SK-N-SH treated with all-trans-retinoic acid at 6 μM for 48 hours (cell line): ENCODE data around the gene YES1.

ENCODE experiments used
- ATAC-seq: fragments of 200-7000 bp; cut with Tn5 transposase; 3 replicates; pipeline ENCODE4 v1.9.1; 2020; ENCODE audit warnings: mild to moderate bottlenecking, moderate library complexity
- ARNTL ChIP-seq: fragments of 450-650 bp; formaldehyde crosslinking; IDR thresholded peaks from 2 replicates; pipeline ENCODE4 v1.5.0; 2020; ENCODE audit warnings: low read depth, mild to moderate bottlenecking, moderate library complexity, borderline replicate concordance
- BACH2 ChIP-seq: fragments of 250-450 bp; sonication (Bioruptor Pico); IDR thresholded peaks from 2 replicates; pipeline ENCODE4 v1.9.0; 2021; ENCODE audit warnings: mild to moderate bottlenecking, borderline replicate concordance
- CREB5 ChIP-seq: fragments of 250-450 bp; sonication (Bioruptor Pico); IDR thresholded peaks from 2 replicates; pipeline ENCODE4 v1.5.1; 2020; ENCODE audit warnings: low read depth, mild to moderate bottlenecking, moderate library complexity
- CSDC2 ChIP-seq: fragments of 250-450 bp; sonication (Bioruptor Pico); IDR thresholded peaks from 2 replicates; pipeline ENCODE4 v1.5.0; 2020; ENCODE audit warnings: mild to moderate bottlenecking, moderate library complexity
- ESRRG ChIP-seq: fragments of 250-450 bp; sonication (Bioruptor Pico); IDR thresholded peaks from 2 replicates; pipeline ENCODE4 v1.6.1; 2021; ENCODE audit warnings: mild to moderate bottlenecking
- GLIS3 ChIP-seq: fragments of 250-450 bp; sonication (Bioruptor Pico); IDR thresholded peaks from 2 replicates; pipeline ENCODE4 v1.5.0; 2020; ENCODE audit warnings: mild to moderate bottlenecking, moderate library complexity
- ISL1 ChIP-seq: fragments of 250-450 bp; sonication (Bioruptor Pico); IDR thresholded peaks from 2 replicates; pipeline ENCODE4 v2.1.2; 2022; ENCODE audit warnings: mild to moderate bottlenecking, moderate library complexity
- OSR1 ChIP-seq: fragments of 250-450 bp; sonication (Bioruptor Pico); IDR thresholded peaks from 2 replicates; pipeline ENCODE4 v1.8.0; 2022; ENCODE audit warnings: moderate library complexity, mild to moderate bottlenecking, inconsistent platforms
- PATZ1 ChIP-seq: fragments of 250-450 bp; sonication (Bioruptor Pico); IDR thresholded peaks from 2 replicates; pipeline ENCODE4 v1.8.0; 2020; ENCODE audit warnings: mild to moderate bottlenecking, moderate library complexity, borderline replicate concordance
- PPARA ChIP-seq: fragments of 250-450 bp; sonication (Bioruptor Pico); IDR thresholded peaks from 2 replicates; pipeline ENCODE4 v1.5.0; 2020; ENCODE audit warnings: mild to moderate bottlenecking, borderline replicate concordance
- SNAI2 ChIP-seq: fragments of 250-450 bp; sonication (Bioruptor Pico); IDR thresholded peaks from 2 replicates; pipeline ENCODE4 v1.5.0; 2020; ENCODE audit warnings: mild to moderate bottlenecking, moderate library complexity
- TOX ChIP-seq: fragments of 250-450 bp; sonication (Bioruptor Pico); IDR thresholded peaks from 2 replicates; pipeline ENCODE4 v1.8.0; 2021; ENCODE audit warnings: mild to moderate bottlenecking, moderate library complexity, borderline replicate concordance
- TSHZ2 ChIP-seq: fragments of 250-450 bp; sonication (Bioruptor Pico); IDR thresholded peaks from 2 replicates; pipeline ENCODE4 v1.5.0; 2020; ENCODE audit warnings: mild to moderate bottlenecking, moderate library complexity
- ZC3H10 ChIP-seq: fragments of 250-450 bp; sonication (Bioruptor Pico); IDR thresholded peaks from 2 replicates; pipeline ENCODE4 v1.5.1; 2021; ENCODE audit warnings: mild to moderate bottlenecking, moderate library complexity
- ZFP3 ChIP-seq: fragments of 250-450 bp; sonication (Bioruptor Pico); IDR thresholded peaks from 2 replicates; pipeline ENCODE4 v1.5.0; 2020; ENCODE audit warnings: mild to moderate bottlenecking, moderate library complexity
- ZFP30 ChIP-seq: fragments of 450-650 bp; formaldehyde crosslinking; IDR thresholded peaks from 2 replicates; pipeline ENCODE4 v1.5.0; 2022; ENCODE audit warnings: mild to moderate bottlenecking, moderate library complexity
- ZNF565 ChIP-seq: fragments of 450-650 bp; formaldehyde crosslinking; conservative IDR thresholded peaks from 2 replicates; pipeline ENCODE4 v1.5.0; 2020; ENCODE audit warnings: low read depth, mild to moderate bottlenecking, moderate library complexity
- ZNF70 ChIP-seq: fragments of 450-650 bp; formaldehyde crosslinking; IDR thresholded peaks from 2 replicates; pipeline ENCODE4 v1.5.0; 2020; ENCODE audit warnings: mild to moderate bottlenecking, moderate library complexity
- ZNF8 ChIP-seq: fragments of 450-650 bp; formaldehyde crosslinking; IDR thresholded peaks from 2 replicates; pipeline ENCODE4 v1.5.0; 2020; ENCODE audit warnings: mild to moderate bottlenecking, moderate library complexity

The YES1 gene

GRCh38 chr18:679516-679915 is 132.5 kb downstream of the YES1 start:
- TF ChIP-seq BACH2 (CRISPR knock-in tag) = no peak
- no peak for TF ChIP-seq OSR1 (CRISPR knock-in tag)
- TF ChIP-seq CREB5 (CRISPR knock-in tag) = no peak
- TF ChIP-seq CSDC2 = no peak
- no peak for TF ChIP-seq PPARA (CRISPR knock-in tag)
- no peak for TF ChIP-seq ESRRG (CRISPR knock-in tag)
- no peak for TF ChIP-seq ZNF565 (CRISPR knock-in tag)
- TF ChIP-seq ZFP30 = no peak
- ATAC-seq = no peak

- ATAC-seq = no peak
- TF ChIP-seq ZFP30 (no peak), ARNTL (CRISPR knock-in tag) (no peak), BACH2 (CRISPR knock-in tag) (no peak), PATZ1 (no peak), ZNF565 (CRISPR knock-in tag) (no peak), ZNF8 (CRISPR knock-in tag) (no peak), ISL1 (CRISPR knock-in tag) (no peak), TOX (no peak)
- TF ChIP-seq, all 23 proteins: peak for 0
Observed at GRCh38 chr18:678482-679182, 133.4 kb downstream of the YES1 start.

GRCh38 chr18:677951-678381 is 134.1 kb downstream of the YES1 start:
- ATAC-seq = no peak
- TF ChIP-seq TSHZ2 (CRISPR knock-in tag) = no peak
- no peak for TF ChIP-seq PATZ1
- TF ChIP-seq ISL1 (CRISPR knock-in tag) = no peak
- TF ChIP-seq ZNF565 (CRISPR knock-in tag) = no peak
- TF ChIP-seq SNAI2 (CRISPR knock-in tag) = no peak
- TF ChIP-seq, all 23 proteins: peak for 0

GRCh38 chr18:677145-677544 is 134.9 kb downstream of the YES1 start:
- no peak for TF ChIP-seq ZFP30
- TF ChIP-seq ZNF8 (CRISPR knock-in tag) = no peak
- TF ChIP-seq ZNF70 (CRISPR knock-in tag) = no peak
- TF ChIP-seq TOX = no peak
- TF ChIP-seq PPARA (CRISPR knock-in tag) = no peak
- TF ChIP-seq ZNF565 (CRISPR knock-in tag) = no peak
- no peak for ATAC-seq

GRCh38 chr18:676736-677135 is 135.3 kb downstream of the YES1 start:
- ATAC-seq = no peak
- no peak for TF ChIP-seq ZC3H10
- no peak for TF ChIP-seq GLIS3 (CRISPR knock-in tag)
- TF ChIP-seq ESRRG (CRISPR knock-in tag) = no peak
- TF ChIP-seq ZNF565 (CRISPR knock-in tag) = no peak
- no peak for TF ChIP-seq ZFP3 (CRISPR knock-in tag)
- no peak for TF ChIP-seq ZNF70 (CRISPR knock-in tag)
- no peak for TF ChIP-seq SNAI2 (CRISPR knock-in tag)
- no peak for TF ChIP-seq ZNF8 (CRISPR knock-in tag)
- TF ChIP-seq, all 23 proteins: peak for 0
